ENCODE data around the gene TTLL9.
A peak's percentile ranks its signal among the peaks of the same experiment; 100 is the strongest.

TTLL9 gene

GRCh38 chr20:31945785-31946184 lies 75.4 kb downstream of the TTLL9 start:
- H3K9me3 ChIP-seq (ENCODE audit: insufficient read depth, low read depth, low read length) = no peaks in the 10 kb centered on the region; the same call in 1 of the 2 replicates
- H3K4me1 ChIP-seq (ENCODE audit: insufficient read depth, low read length) = peaks cover 3% of the 10 kb centered on the region
- H3K27me3 ChIP-seq (ENCODE audit: insufficient read depth, low read length) = no peaks in the 10 kb centered on the region
- peaks cover 59% of the 10 kb centered on the region for H3K36me3 ChIP-seq (ENCODE audit: insufficient read depth, low read depth, low read length)
- no peak overlapping the region for H3K4me3 ChIP-seq (ENCODE audit: low read length)
- H3K9ac ChIP-seq (ENCODE audit: low read depth, low read length) = no peak overlapping the region
- no peak overlapping the region for H3K27ac ChIP-seq (ENCODE audit: low read length)

GRCh38 chr20:31948008-31948407 lies 77.6 kb downstream of the TTLL9 start:
- H3K4me3 ChIP-seq (ENCODE audit: low read length) = no peak overlapping the region
- peaks cover 59% of the 10 kb centered on the region for H3K36me3 ChIP-seq (ENCODE audit: insufficient read depth, low read depth, low read length)

GRCh38 chr20:31949877-31950646 lies 79.6 kb downstream of the TTLL9 start:
- Histone ChIP-seq H3K9me3 (ENCODE audit: insufficient read depth, low read depth, low read length) (no peaks in the 10 kb centered on the region; the same call in 1 of the 2 replicates), H3K4me3 (ENCODE audit: low read length) (peak overlapping the region; percentile 98), H3K4me1 (ENCODE audit: insufficient read depth, low read length) (peaks cover 5% of the 10 kb centered on the region), H3K9ac (ENCODE audit: low read depth, low read length) (peak overlapping the region; percentile 96; the same call in 1 of the 2 replicates), H3K27ac (ENCODE audit: low read length) (no peak overlapping the region), H3K27me3 (ENCODE audit: insufficient read depth, low read length) (no peaks in the 10 kb centered on the region), H3K36me3 (ENCODE audit: insufficient read depth, low read depth, low read length) (peaks cover 52% of the 10 kb centered on the region)

More at GRCh38 chr20:31948008-31948407, 77.6 kb downstream of the TTLL9 start:
- Histone ChIP-seq H3K9ac (ENCODE audit: low read depth, low read length) (no peak overlapping the region), H3K4me1 (ENCODE audit: insufficient read depth, low read length) (peaks cover 5% of the 10 kb centered on the region), H3K27me3 (ENCODE audit: insufficient read depth, low read length) (no peaks in the 10 kb centered on the region), H3K27ac (ENCODE audit: low read length) (no peak overlapping the region), H3K9me3 (ENCODE audit: insufficient read depth, low read depth, low read length) (no peaks in the 10 kb centered on the region; the same call in 1 of the 2 replicates)

- peak overlapping the region; percentile 74 for H3K27ac ChIP-seq (ENCODE audit: low read length)
- H3K9me3 ChIP-seq (ENCODE audit: insufficient read depth, low read depth, low read length) = no peaks in the 10 kb centered on the region; the same call in 1 of the 2 replicates
Measured at GRCh38 chr20:31951203-31951529, 80.7 kb downstream of the TTLL9 start.

GRCh38 chr20:31951530-31952453 lies 81.4 kb downstream of the TTLL9 start, which contains the start of gene PDRG1:
TSS of gene PDRG1 (minus strand) at chr20:31952046. CDS start at chr20:31951961, 85 bp downstream.
- peak within 1 kb of the TSS; percentile 96 for H3K9ac ChIP-seq (ENCODE audit: low read depth, low read length)
- no peaks in the 10 kb centered on the region; the same call in 1 of the 2 replicates for H3K9me3 ChIP-seq (ENCODE audit: insufficient read depth, low read depth, low read length)
- peaks cover 7% of the 10 kb centered on the region; the same call in 1 of the 2 replicates for H3K27me3 ChIP-seq (ENCODE audit: insufficient read depth, low read length)
- peak within 1 kb of the TSS; percentile 74 for H3K27ac ChIP-seq (ENCODE audit: low read length)
- peaks cover 34% of the 10 kb centered on the region for H3K36me3 ChIP-seq (ENCODE audit: insufficient read depth, low read depth, low read length)
- peaks cover 5% of the 10 kb centered on the region for H3K4me1 ChIP-seq (ENCODE audit: insufficient read depth, low read length)
- peak within 1 kb of the TSS; percentile 98 for H3K4me3 ChIP-seq (ENCODE audit: low read length)

More at GRCh38 chr20:31951203-31951529, 80.7 kb downstream of the TTLL9 start:
- peaks cover 41% of the 10 kb centered on the region for H3K36me3 ChIP-seq (ENCODE audit: insufficient read depth, low read depth, low read length)
- peak overlapping the region; percentile 98 for H3K4me3 ChIP-seq (ENCODE audit: low read length)
- H3K4me1 ChIP-seq (ENCODE audit: insufficient read depth, low read length) = peaks cover 5% of the 10 kb centered on the region
- peak overlapping the region; percentile 96 for H3K9ac ChIP-seq (ENCODE audit: low read depth, low read length)
- peaks cover 1% of the 10 kb centered on the region; the same call in 1 of the 2 replicates for H3K27me3 ChIP-seq (ENCODE audit: insufficient read depth, low read length)

- H3K27ac ChIP-seq (ENCODE audit: low read length) = no peak overlapping the region
- peaks cover 8% of the 10 kb centered on the region; the same call in 1 of the 2 replicates for H3K27me3 ChIP-seq (ENCODE audit: insufficient read depth, low read length)
- peaks cover 5% of the 10 kb centered on the region for H3K4me1 ChIP-seq (ENCODE audit: insufficient read depth, low read length)
- H3K9ac ChIP-seq (ENCODE audit: low read depth, low read length) = no peak overlapping the region
- H3K4me3 ChIP-seq (ENCODE audit: low read length) = no peak overlapping the region
- peaks cover 16% of the 10 kb centered on the region for H3K36me3 ChIP-seq (ENCODE audit: insufficient read depth, low read depth, low read length)
- H3K9me3 ChIP-seq (ENCODE audit: insufficient read depth, low read depth, low read length) = no peaks in the 10 kb centered on the region
Measured at GRCh38 chr20:31953556-31954148, 83.2 kb downstream of the TTLL9 start.

- Histone ChIP-seq H3K27ac (ENCODE audit: low read length) (no peak overlapping the region), H3K36me3 (ENCODE audit: insufficient read depth, low read depth, low read length) (peaks cover 8% of the 10 kb centered on the region; the same call in 1 of the 2 replicates), H3K4me3 (ENCODE audit: low read length) (no peak overlapping the region), H3K4me1 (ENCODE audit: insufficient read depth, low read length) (peaks cover 5% of the 10 kb centered on the region), H3K9me3 (ENCODE audit: insufficient read depth, low read depth, low read length) (no peaks in the 10 kb centered on the region), H3K9ac (ENCODE audit: low read depth, low read length) (no peak overlapping the region), H3K27me3 (ENCODE audit: insufficient read depth, low read length) (peaks cover 8% of the 10 kb centered on the region; the same call in 1 of the 2 replicates)
Measured at GRCh38 chr20:31954500-31954899, 84.1 kb downstream of the TTLL9 start.

- no peaks in the 10 kb centered on the region for H3K4me1 ChIP-seq (ENCODE audit: insufficient read depth, low read length)
- no peak overlapping the region for H3K27ac ChIP-seq (ENCODE audit: low read length)
- no peaks in the 10 kb centered on the region for H3K9me3 ChIP-seq (ENCODE audit: insufficient read depth, low read depth, low read length)
- no peak overlapping the region for H3K9ac ChIP-seq (ENCODE audit: low read depth, low read length)
- H3K36me3 ChIP-seq (ENCODE audit: insufficient read depth, low read depth, low read length) = no peaks in the 10 kb centered on the region
- H3K27me3 ChIP-seq (ENCODE audit: insufficient read depth, low read length) = peaks cover 8% of the 10 kb centered on the region; the same call in 1 of the 2 replicates
- H3K4me3 ChIP-seq (ENCODE audit: low read length) = no peak overlapping the region
Measured at GRCh38 chr20:31956556-31957526, 86.4 kb downstream of the TTLL9 start.

- Histone ChIP-seq H3K9ac (ENCODE audit: low read depth, low read length) (no peak overlapping the region), H3K4me1 (ENCODE audit: insufficient read depth, low read length) (peaks cover 7% of the 10 kb centered on the region; the same call in 1 of the 2 replicates), H3K36me3 (ENCODE audit: insufficient read depth, low read depth, low read length) (no peaks in the 10 kb centered on the region), H3K27me3 (ENCODE audit: insufficient read depth, low read length) (peaks cover 26% of the 10 kb centered on the region), H3K27ac (ENCODE audit: low read length) (no peak overlapping the region), H3K4me3 (ENCODE audit: low read length) (no peak overlapping the region), H3K9me3 (ENCODE audit: insufficient read depth, low read depth, low read length) (no peaks in the 10 kb centered on the region)
Measured at GRCh38 chr20:31962761-31963160, 92.3 kb downstream of the TTLL9 start.

- Histone ChIP-seq H3K4me1 (ENCODE audit: insufficient read depth, low read length) (peaks cover 8% of the 10 kb centered on the region; the same call in 1 of the 2 replicates), H3K27ac (ENCODE audit: low read length) (no peak overlapping the region), H3K4me3 (ENCODE audit: low read length) (no peak overlapping the region), H3K9me3 (ENCODE audit: insufficient read depth, low read depth, low read length) (no peaks in the 10 kb centered on the region), H3K9ac (ENCODE audit: low read depth, low read length) (no peak overlapping the region), H3K27me3 (ENCODE audit: insufficient read depth, low read length) (peaks cover 29% of the 10 kb centered on the region), H3K36me3 (ENCODE audit: insufficient read depth, low read depth, low read length) (no peaks in the 10 kb centered on the region)
Measured at GRCh38 chr20:31963889-31964288, 93.5 kb downstream of the TTLL9 start.

Measured in iPS-20b (cell line).